ENCODE data around the gene PPIL3. TPM values are rescaled to one million over a fixed set of nuclear protein-coding genes. Genes with fewer than 3 reads are reported as not detected.

Gene PPIL3
- total RNA-seq, 6 experiments from 2014 or later, result 10.4 to 21.3 (median 16.2) TPM

GRCh38 chr2:200862532-200863000, 26.3 kb downstream of the PPIL3 start:
- TF ChIP-seq, protein P1, sequence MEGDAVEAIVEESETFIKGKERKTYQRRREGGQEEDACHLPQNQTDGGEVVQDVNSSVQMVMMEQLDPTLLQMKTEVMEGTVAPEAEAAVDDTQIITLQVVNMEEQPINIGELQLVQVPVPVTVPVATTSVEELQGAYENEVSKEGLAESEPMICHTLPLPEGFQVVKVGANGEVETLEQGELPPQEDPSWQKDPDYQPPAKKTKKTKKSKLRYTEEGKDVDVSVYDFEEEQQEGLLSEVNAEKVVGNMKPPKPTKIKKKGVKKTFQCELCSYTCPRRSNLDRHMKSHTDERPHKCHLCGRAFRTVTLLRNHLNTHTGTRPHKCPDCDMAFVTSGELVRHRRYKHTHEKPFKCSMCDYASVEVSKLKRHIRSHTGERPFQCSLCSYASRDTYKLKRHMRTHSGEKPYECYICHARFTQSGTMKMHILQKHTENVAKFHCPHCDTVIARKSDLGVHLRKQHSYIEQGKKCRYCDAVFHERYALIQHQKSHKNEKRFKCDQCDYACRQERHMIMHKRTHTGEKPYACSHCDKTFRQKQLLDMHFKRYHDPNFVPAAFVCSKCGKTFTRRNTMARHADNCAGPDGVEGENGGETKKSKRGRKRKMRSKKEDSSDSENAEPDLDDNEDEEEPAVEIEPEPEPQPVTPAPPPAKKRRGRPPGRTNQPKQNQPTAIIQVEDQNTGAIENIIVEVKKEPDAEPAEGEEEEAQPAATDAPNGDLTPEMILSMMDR (IDR thresholded peaks at IDR 0.05), result no peak
- TF ChIP-seq POLR2A (IDR thresholded peaks at IDR 0.05), result peak; percentile 53
- WGBS (ENCODE audit: insufficient coverage, low coverage, low lambda C conversion rate, missing lambda C conversion rate), result under 1% methylated on average over 13 of the region's 13 CpGs
- Histone ChIP-seq H3K9me3 (no peaks in the 10 kb centered on the region), H3K27me3 (no peaks in the 10 kb centered on the region), H3K4me1 (peaks cover 0 to 52% (median 7%) of the 10 kb centered on the region in 4 donors), H3K27ac (peak overlapping the region; percentile 100), H3K4me3 (peak overlapping the region; percentile 48 to 79 (median 67)), H3K36me3 (peaks cover 15 to 26% (median 19%) of the 10 kb centered on the region in 4 donors)
- intact Hi-C loops (cut with DNase I), result no loop called here
- no peak for DNase-seq
- ATAC-seq, result peak in 1 of 4 donors; percentile 6

- peaks cover 0 to 43% (median 7%) of the 10 kb centered on the region in 4 donors for H3K4me1 ChIP-seq
- peak overlapping the region; percentile 100 for H3K27ac ChIP-seq
- under 1% methylated on average over 4 of the region's 4 CpGs for WGBS (ENCODE audit: insufficient coverage, low coverage, low lambda C conversion rate, missing lambda C conversion rate)
- no peaks in the 10 kb centered on the region for H3K9me3 ChIP-seq
- intact Hi-C loops (cut with DNase I), result no loop called here
- DNase-seq, result no peak
- no peaks in the 10 kb centered on the region for H3K27me3 ChIP-seq
- no peak for ATAC-seq
- H3K36me3 ChIP-seq, result peaks cover 15 to 35% (median 27%) of the 10 kb centered on the region in 4 donors
- H3K4me3 ChIP-seq, result peak overlapping the region; percentile 48 to 79 (median 67)
- TF ChIP-seq POLR2A (IDR thresholded peaks at IDR 0.05), result no peak
- TF ChIP-seq, protein P1 (IDR thresholded peaks at IDR 0.05), result no peak
These were observed 27.2 kb downstream of the PPIL3 start for GRCh38 chr2:200861617-200862155.

DNA sequence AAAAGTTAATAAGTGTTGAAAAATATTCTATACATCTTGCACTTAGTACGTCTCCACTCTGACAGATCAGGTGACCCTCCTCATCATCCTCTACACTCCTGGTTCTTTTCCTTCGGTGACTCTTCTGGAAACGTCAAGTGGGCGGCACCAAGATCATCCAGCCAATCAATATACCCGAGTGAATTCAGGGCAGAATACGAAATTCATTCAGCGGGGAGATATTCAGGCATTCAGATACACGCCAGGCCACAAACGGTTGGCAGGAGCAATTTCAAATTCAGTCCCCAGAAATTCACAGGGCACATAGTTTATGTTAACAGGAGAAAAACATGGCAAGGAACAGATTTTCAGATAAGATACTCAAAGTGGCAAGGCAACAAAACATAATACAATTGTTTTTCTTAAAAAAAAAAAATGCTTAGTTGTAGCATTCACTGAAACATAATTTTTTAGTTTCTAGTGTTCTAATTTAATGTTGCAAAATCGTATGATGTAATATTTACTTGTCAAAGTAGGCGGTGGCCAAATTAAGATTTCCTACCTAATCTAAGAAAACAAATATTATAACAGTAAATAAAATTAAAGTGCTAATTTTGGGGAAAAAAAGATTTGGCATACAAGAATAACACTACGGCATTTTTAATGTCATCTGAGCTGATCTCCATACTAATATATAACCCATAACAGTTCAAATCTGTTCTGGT, 28.6 kb downstream of the PPIL3 start:
- intact Hi-C loops (cut with DNase I), result no loop called here
- TF ChIP-seq, protein P1 (IDR thresholded peaks at IDR 0.05), result no peak
- peak; percentile 20 for TF ChIP-seq POLR2A (IDR thresholded peaks at IDR 0.05)
- 9% methylated on average over 12 of the region's 12 CpGs for WGBS (ENCODE audit: insufficient coverage, low coverage, low lambda C conversion rate, missing lambda C conversion rate)
- H3K27me3 ChIP-seq, result no peaks in the 10 kb centered on the region
- H3K4me1 ChIP-seq, result peaks cover 0 to 36% (median 7%) of the 10 kb centered on the region in 4 donors
- peaks cover 21 to 49% (median 36%) of the 10 kb centered on the region in 4 donors for H3K36me3 ChIP-seq
- ATAC-seq (no peak), DNase-seq (no peak)
- peak overlapping the region; percentile 46 to 100 (median 100) for H3K27ac ChIP-seq
- peak overlapping the region; percentile 48 to 79 (median 67) for H3K4me3 ChIP-seq
- H3K9me3 ChIP-seq, result no peaks in the 10 kb centered on the region

DNA sequence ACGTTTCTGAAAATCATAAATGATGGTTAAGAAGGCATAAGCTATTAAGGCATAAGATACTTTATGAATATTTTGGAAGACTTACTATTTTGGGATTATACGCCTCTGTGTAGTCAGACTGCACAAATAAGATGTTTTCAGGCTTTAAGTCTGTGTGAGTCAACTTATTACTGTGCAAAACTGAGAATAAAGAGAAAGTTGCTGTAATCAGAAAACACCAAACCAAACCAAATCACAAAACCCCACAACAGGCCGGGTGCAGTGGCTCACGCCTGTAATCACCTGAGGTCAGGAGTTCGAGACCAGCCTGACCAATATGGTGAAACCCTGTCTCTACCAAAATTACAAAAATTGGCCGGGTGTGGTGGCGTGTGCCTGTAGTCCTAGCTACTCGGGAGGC, 32.1 kb downstream of the PPIL3 start:
- intact Hi-C loops (cut with DNase I), result no loop called here
- 61% methylated on average over 6 of the region's 8 CpGs for WGBS (ENCODE audit: insufficient coverage, low coverage, low lambda C conversion rate, missing lambda C conversion rate)

More for the DNA sequence above, 32.1 kb downstream of the PPIL3 start:
- TF ChIP-seq POLR2A (IDR thresholded peaks at IDR 0.05), result no peak
- TF ChIP-seq, protein P1 (IDR thresholded peaks at IDR 0.05), result no peak
- no peak for ATAC-seq
- Histone ChIP-seq H3K27me3 (no peaks in the 10 kb centered on the region), H3K4me3 (no peak overlapping the region), H3K4me1 (peaks cover 0 to 32% (median 7%) of the 10 kb centered on the region in 4 donors), H3K9me3 (no peaks in the 10 kb centered on the region), H3K27ac (no peak overlapping the region), H3K36me3 (peaks cover 43 to 84% (median 65%) of the 10 kb centered on the region in 4 donors)
- DNase-seq, result no peak
